Activated T-helper 17 cell treated with anti-CD3 and anti-CD28 coated beads, Interleukin-2, amount 50 U/mL, for 72 hours (primary cell): ENCODE data around the gene DNM2. TPM values are rescaled to one million over a fixed set of nuclear protein-coding genes. Genes with fewer than 3 reads are reported as not detected.
"Not testable (repeated sequence)": the region's sequence is repeated elsewhere in the genome, so short reads cannot be mapped to it uniquely, and the experiment has no call there.

ENCODE experiments used
- ATAC-seq: fragments of 150-1000 bp; cut with Tn5 transposase; replicated peaks from 2 replicates; pipeline ENCODE4 v1.10.0; 2021; ENCODE audit warnings: mild to moderate bottlenecking, moderate library complexity
- H3K27ac Mint-ChIP-seq: one replicate; pipeline ENCODE4 v1.8.0; 2022; ENCODE audit warnings: mixed read lengths
- H3K27me3 Mint-ChIP-seq: one replicate; pipeline ENCODE4 v1.8.0; 2022; ENCODE audit warnings: mixed read lengths
- H3K36me3 Mint-ChIP-seq: one replicate; pipeline ENCODE4 v1.8.0; 2022; ENCODE audit warnings: low read depth, mild to moderate bottlenecking, mixed read lengths
- H3K4me1 Mint-ChIP-seq: one replicate; pipeline ENCODE4 v1.8.0; 2022; ENCODE audit warnings: mixed read lengths
- H3K4me3 Mint-ChIP-seq: one replicate; pipeline ENCODE4 v1.8.0; 2022; ENCODE audit warnings: mild to moderate bottlenecking, mixed read lengths
- H3K9me3 Mint-ChIP-seq: one replicate; pipeline ENCODE4 v1.8.0; 2022; ENCODE audit warnings: mixed read lengths
- total RNA-seq, 2 donors: library from RNA; stranded (reverse); gene quantifications; one replicate each; pipeline ENCODE4 v1.2.3, GENCODE V29; 2022

DNM2 gene
- total RNA-seq, 2 donors from 2014 or later, result 185 to 209 TPM

DNA sequence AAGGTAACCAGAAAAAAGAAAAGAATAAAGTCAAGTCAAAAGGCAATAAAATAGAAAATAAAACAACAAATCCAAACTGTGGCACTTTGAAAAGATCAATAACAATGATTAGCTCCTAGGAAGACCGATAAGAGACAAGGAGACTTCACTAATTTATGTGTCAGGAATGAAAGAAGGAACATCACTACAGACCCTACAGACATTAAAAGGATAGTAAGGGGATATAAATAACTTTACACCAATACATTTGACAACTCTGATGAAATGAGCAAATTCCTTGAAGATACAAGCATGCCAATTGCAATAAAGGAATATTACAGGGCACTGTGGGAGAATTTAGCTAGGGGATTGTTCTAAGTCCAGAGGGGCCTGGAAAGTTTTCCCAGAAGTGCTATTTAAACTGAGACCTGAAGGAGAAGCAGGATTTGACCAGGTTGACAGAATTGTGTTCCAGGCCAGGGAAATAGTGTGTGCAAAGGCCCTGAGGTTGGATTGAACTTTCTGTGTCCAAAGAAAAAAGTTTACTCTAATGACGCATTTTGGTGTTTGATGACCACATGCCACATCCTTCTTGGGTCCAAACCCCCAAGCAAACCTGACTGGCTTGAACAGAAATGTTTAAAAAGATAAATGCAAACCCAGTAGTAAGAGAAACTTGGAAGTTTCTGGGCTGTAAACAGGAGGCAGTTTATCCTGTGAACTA lies 128.8 kb downstream of the DNM2 start:
- Mint-ChIP-seq H3K9me3 (peaks cover 4% of the 10 kb centered on the region), H3K4me3 (no peak overlapping the region), H3K36me3 (no peaks in the 10 kb centered on the region), H3K4me1 (no peaks in the 10 kb centered on the region), H3K27ac (no peak overlapping the region), H3K27me3 (no peaks in the 10 kb centered on the region)
- no peak for ATAC-seq

DNA sequence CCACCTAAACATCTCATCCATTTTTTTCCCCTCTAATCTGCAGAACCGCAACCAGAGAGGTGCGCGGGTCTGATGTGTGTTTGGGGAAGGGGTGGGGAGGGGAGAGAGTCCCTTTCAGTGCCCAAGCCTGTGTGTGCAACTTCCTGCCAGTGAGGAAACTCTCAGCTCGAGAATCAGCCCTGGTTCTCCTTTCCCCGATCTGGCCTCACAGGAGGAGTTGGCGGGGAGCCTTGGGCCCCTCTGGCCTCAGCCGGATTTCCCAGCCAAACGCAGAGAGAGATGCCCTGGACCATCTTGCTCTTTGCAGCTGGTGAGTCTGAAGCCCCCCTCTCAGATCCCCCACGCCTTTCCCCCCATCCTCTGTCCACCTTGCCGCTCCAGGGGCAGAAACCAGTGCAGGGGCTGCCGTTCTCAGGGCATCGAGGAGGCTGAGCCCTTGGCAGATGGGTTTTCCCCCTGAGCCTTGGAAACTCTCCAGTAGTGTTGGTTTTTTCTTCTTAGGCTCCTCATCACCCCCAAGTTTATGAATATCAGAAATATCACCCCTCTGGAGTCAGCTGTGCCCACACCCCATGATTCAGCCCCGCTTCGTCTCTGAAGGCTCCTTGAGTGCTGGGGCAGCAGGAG lies 130.5 kb downstream of the DNM2 start, which contains the start of gene C19orf38:
C19orf38 (plus strand) TSS at position 186 of the 627 bp plus-strand sequence; CDS start at position 280, 94 bp downstream.
- Mint-ChIP-seq H3K4me1 (no peaks in the 10 kb centered on the region), H3K27ac (peak within 1 kb of the TSS; percentile 52)

GRCh38 chr19:10850631-10851030 lies 132.8 kb downstream of the DNM2 start:
- Mint-ChIP-seq H3K4me1 (no peaks in the 10 kb centered on the region), H3K27me3 (no peaks in the 10 kb centered on the region), H3K27ac (no peak overlapping the region), H3K36me3 (no peaks in the 10 kb centered on the region), H3K4me3 (no peak overlapping the region), H3K9me3 (peaks cover 4% of the 10 kb centered on the region)
- ATAC-seq, result no peak

More for the DNA sequence above, 130.5 kb downstream of the DNM2 start, which contains the start of gene C19orf38:
- ATAC-seq, result no peak
- Mint-ChIP-seq H3K9me3 (peaks cover 4% of the 10 kb centered on the region), H3K4me3 (peak within 1 kb of the TSS; percentile 17), H3K27me3 (no peaks in the 10 kb centered on the region), H3K36me3 (no peaks in the 10 kb centered on the region)

DNA sequence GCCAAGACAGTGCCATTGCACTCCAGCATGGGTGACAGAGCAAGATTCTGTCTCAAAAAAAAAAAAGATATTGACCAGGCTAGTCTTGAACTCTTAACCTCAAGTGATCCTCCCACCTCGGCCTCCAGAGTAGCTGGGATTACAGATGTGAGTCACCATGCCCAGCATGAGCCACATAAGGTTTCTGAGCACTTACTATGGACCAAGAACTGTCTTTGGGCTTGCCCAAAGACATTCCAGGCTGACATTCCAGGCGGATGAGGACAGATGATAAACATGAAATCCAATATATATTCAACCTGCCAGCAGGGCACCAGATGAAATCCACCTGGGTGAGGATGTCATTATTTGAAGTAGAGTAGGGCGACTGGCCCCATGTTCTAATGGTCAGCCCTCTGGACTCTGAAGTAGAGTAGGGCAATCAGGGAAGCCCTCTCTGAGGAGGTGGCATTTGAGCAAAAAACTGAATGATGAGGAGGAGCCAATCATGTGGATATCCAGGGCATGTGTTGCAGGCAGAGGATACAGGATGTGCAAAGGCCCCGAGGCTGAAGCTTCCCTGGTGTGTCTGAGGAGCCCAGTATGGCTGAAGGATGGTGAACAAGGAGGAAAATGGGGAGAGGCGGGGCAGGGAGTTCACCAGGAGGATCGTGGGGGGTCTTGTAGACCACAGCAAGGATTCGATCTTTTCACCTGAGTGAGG lies 134.4 kb downstream of the DNM2 start:
- no peak for ATAC-seq
- H3K36me3 Mint-ChIP-seq, result no peaks in the 10 kb centered on the region

GRCh38 chr19:10852941-10853340 lies 135.1 kb downstream of the DNM2 start:
- H3K27ac Mint-ChIP-seq, result no peak overlapping the region
- no peak overlapping the region for H3K4me3 Mint-ChIP-seq
- no peaks in the 10 kb centered on the region for H3K4me1 Mint-ChIP-seq
- H3K36me3 Mint-ChIP-seq, result no peaks in the 10 kb centered on the region
- H3K27me3 Mint-ChIP-seq, result no peaks in the 10 kb centered on the region
- no peaks in the 10 kb centered on the region for H3K9me3 Mint-ChIP-seq
- ATAC-seq, result no peak

More for the DNA sequence above, 134.4 kb downstream of the DNM2 start:
- Mint-ChIP-seq H3K27me3 (no peaks in the 10 kb centered on the region), H3K4me1 (no peaks in the 10 kb centered on the region), H3K9me3 (no peaks in the 10 kb centered on the region), H3K27ac (no peak overlapping the region), H3K4me3 (no peak overlapping the region)

GRCh38 chr19:10854350-10855089 lies 136.6 kb downstream of the DNM2 start:
- Mint-ChIP-seq H3K4me3 (no peak overlapping the region), H3K36me3 (no peaks in the 10 kb centered on the region), H3K4me1 (no peaks in the 10 kb centered on the region), H3K27ac (no peak overlapping the region), H3K27me3 (no peaks in the 10 kb centered on the region), H3K9me3 (no peaks in the 10 kb centered on the region)
- ATAC-seq, result no peak

DNA sequence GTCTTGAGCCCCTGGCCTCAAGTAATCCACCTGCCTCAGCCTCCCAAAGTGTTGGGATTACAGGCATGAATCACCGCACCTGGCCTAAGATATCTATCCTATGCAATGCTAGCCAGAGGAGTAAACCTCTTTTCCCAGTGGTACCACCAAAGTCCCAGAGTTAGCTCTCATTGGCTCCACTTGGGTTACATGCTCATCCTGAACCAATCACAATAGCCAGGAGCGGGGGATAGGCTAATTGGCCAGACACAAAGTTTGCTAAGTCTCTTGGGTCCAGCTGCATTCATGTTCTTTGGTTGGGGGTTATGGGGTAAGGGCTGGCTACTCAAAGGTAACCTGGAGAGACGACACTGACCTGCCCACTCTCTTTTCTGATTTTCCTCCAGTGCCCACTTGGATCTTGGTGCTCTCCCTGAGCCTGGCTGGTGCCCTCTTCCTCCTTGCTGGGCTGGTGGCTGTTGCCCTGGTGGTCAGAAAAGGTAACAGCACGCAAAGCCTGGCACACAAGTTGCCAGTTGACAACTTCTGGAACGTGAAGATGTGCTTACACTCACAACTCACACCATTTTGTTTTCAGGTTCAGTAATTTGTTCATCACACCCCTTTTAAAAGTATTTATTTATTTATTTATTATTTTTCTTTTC lies 138.1 kb downstream of the DNM2 start:
- Mint-ChIP-seq H3K4me1 (no peaks in the 10 kb centered on the region), H3K27me3 (no peaks in the 10 kb centered on the region), H3K9me3 (no peaks in the 10 kb centered on the region), H3K27ac (no peak overlapping the region), H3K4me3 (no peak overlapping the region), H3K36me3 (no peaks in the 10 kb centered on the region)
- ATAC-seq, result peak; percentile 48

DNA sequence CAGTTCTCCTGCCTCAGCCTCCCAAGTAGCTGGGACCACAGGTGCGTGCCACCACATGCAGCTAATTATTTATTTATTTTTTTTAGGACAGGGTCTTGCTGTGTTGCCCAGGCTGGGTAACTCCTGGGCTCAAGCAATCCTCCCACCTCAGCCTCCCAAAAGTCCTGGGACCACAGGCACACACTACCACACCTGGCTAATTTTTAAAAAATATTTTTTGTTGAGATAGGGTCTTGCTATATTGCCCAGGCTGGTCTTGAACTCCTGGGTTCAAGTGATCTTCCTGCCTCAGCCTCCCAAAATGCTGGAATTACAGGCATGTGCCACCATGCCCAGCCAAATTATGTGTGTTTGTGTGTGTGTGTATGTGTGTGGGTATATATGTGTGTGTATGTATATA lies 139.0 kb downstream of the DNM2 start:
- not testable (repeated sequence) for H3K27me3 Mint-ChIP-seq, H3K4me1 Mint-ChIP-seq, H3K36me3 Mint-ChIP-seq, H3K9me3 Mint-ChIP-seq, H3K4me3 Mint-ChIP-seq, H3K27ac Mint-ChIP-seq, ATAC-seq

GRCh38 chr19:10858204-10858828 lies 140.4 kb downstream of the DNM2 start:
- H3K4me3 Mint-ChIP-seq, result no peak overlapping the region
- no peaks in the 10 kb centered on the region for H3K9me3 Mint-ChIP-seq
- no peaks in the 10 kb centered on the region for H3K27me3 Mint-ChIP-seq
- H3K27ac Mint-ChIP-seq, result no peak overlapping the region
- no peaks in the 10 kb centered on the region for H3K36me3 Mint-ChIP-seq
- ATAC-seq, result peak; percentile 55
- no peaks in the 10 kb centered on the region for H3K4me1 Mint-ChIP-seq

DNA sequence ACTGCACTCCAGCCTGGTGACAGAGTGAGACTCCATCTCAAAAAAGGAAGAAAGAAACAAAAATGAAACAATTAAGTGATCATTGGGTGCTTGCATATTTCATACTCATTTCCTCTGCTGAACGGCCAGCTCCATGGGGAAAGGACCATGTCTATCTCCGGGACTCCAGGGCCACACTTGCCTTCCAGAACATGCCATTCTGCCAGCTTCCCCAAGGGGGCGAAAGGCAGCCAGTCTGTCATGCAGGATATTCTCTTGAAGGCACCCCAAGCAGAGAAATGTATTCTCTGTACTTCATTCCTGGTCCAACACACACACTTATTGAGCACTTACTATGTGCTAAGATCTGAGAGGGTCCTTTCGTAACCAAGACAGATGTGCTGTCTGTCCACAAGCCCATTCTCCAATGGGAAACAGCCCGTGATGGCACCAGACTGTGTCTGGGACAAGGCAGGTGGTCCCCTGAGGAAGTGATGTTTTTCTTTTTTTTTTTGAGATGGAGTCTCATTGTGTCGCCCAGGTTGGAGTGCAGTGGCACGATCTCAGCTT lies 143.3 kb downstream of the DNM2 start:
- Mint-ChIP-seq H3K36me3 (no peaks in the 10 kb centered on the region), H3K27me3 (no peaks in the 10 kb centered on the region)
- peak; percentile 30 for ATAC-seq

GRCh38 chr19:10862561-10863106 lies 144.8 kb downstream of the DNM2 start:
- ATAC-seq, result no peak
- Mint-ChIP-seq H3K36me3 (no peaks in the 10 kb centered on the region), H3K4me3 (no peak overlapping the region), H3K9me3 (no peaks in the 10 kb centered on the region), H3K27me3 (no peaks in the 10 kb centered on the region), H3K27ac (peak overlapping the region; percentile 47), H3K4me1 (peaks cover 7% of the 10 kb centered on the region)

More for the DNA sequence above, 143.3 kb downstream of the DNM2 start:
- Mint-ChIP-seq H3K4me3 (no peak overlapping the region), H3K4me1 (peaks cover 7% of the 10 kb centered on the region), H3K9me3 (no peaks in the 10 kb centered on the region), H3K27ac (no peak overlapping the region)

DNA sequence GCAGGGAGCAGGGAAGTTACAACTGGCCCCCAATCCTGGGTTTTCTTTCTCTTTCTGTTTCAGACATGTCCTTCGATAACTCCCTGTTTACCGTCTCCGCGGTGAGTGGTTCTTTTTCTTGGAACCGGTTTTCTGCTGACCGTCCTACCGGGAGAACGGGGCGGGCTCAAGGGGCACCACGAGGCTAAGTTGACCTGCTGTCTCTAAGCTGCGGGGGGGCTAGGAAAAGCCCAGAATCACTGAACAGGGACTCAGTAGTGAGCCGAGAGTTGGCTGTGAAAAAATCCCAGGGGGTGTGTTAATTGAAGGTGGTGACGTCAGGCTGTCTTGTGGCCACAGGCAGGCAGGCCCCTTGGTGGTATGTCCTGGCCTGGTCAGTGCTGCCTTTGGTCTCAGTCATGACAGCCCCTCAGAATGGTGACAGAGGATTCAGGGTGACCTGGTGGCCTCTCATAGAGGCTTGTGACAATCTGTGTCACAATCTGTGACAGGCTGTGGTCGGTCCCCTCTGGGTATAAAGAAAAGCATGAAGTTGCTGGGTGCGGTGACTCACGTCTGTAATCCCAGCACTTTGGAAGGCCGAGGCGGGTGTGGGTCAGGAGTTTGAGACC lies 145.3 kb downstream of the DNM2 start:
- Mint-ChIP-seq H3K4me1 (peaks cover 9% of the 10 kb centered on the region), H3K9me3 (no peaks in the 10 kb centered on the region), H3K27ac (peak overlapping the region; percentile 47), H3K27me3 (no peaks in the 10 kb centered on the region), H3K36me3 (no peaks in the 10 kb centered on the region), H3K4me3 (no peak overlapping the region)
- ATAC-seq, result no peak

GRCh38 chr19:10864538-10864899 lies 146.6 kb downstream of the DNM2 start:
- H3K27ac Mint-ChIP-seq, result peak overlapping the region; percentile 29

More at GRCh38 chr19:10864538-10864899, 146.6 kb downstream of the DNM2 start:
- Mint-ChIP-seq H3K36me3 (no peaks in the 10 kb centered on the region), H3K9me3 (no peaks in the 10 kb centered on the region), H3K4me3 (peak overlapping the region; percentile 19), H3K27me3 (no peaks in the 10 kb centered on the region), H3K4me1 (peaks cover 10% of the 10 kb centered on the region)
- peak; percentile 97 for ATAC-seq
